WTC11 (cell line): ENCODE results near the gene PLXNA1. TPM values are rescaled to one million over a fixed set of nuclear protein-coding genes. Genes with fewer than 3 reads are reported as not detected.

Experiments
- ATAC-seq: fragments of 200-7000 bp; cut with Tn5 transposase; 2 replicates; pipeline ENCODE4 v1.10.0; 2021; ENCODE audit warnings: mild to moderate bottlenecking, moderate library complexity
- CTCF ChIA-PET: fragments of 300-600 bp; sonication (Branson Sonifier 250); formaldehyde crosslinking; loops from one replicate; lab custom pipeline; 2021; ENCODE audit warnings: antibody characterized with exemption; lab: Charles Lee
- POLR2A ChIA-PET: fragments of 350-600 bp; sonication (Branson Sonifier 250); formaldehyde crosslinking; loops from one replicate; lab custom pipeline; 2021; ENCODE audit warnings: antibody characterized with exemption; lab: Charles Lee
- DNase-seq: peaks from one replicate; pipeline ENCODE4 v3.0.0; 2021; ENCODE audit warnings: low spot score
- H3K27ac Mint-ChIP-seq: 2 replicates; pipeline ENCODE4 v1.8.0; 2021; ENCODE audit warnings: mixed read lengths
- H3K27me3 Mint-ChIP-seq: 2 replicates; pipeline ENCODE4 v1.8.0; 2021; ENCODE audit warnings: low read depth, mild to moderate bottlenecking, moderate library complexity, mixed read lengths
- H3K36me3 Mint-ChIP-seq: 2 replicates; pipeline ENCODE4 v1.8.0; 2021; ENCODE audit warnings: mixed read lengths
- H3K4me1 Mint-ChIP-seq: 2 replicates; pipeline ENCODE4 v1.8.0; 2022; ENCODE audit warnings: mixed read lengths
- H3K4me3 Mint-ChIP-seq: 2 replicates; pipeline ENCODE4 v1.8.0; 2021; ENCODE audit warnings: mild to moderate bottlenecking, moderate library complexity, mixed read lengths
- H3K9me3 Mint-ChIP-seq: 2 replicates; pipeline ENCODE4 v1.8.0; 2021; ENCODE audit warnings: mixed read lengths
- AR ChIP-seq: fragments of 250-450 bp; sonication (Bioruptor Pico); IDR thresholded peaks from 2 replicates; pipeline ENCODE4 v1.9.0; 2021; ENCODE audit warnings: mild to moderate bottlenecking
- CTCF ChIP-seq: fragments of 200-600 bp; IDR thresholded peaks from 2 replicates; pipeline ENCODE4 v1.8.0; 2022; ENCODE audit warnings: antibody characterized with exemption
- ESRRA ChIP-seq: sonication (generic); formaldehyde crosslinking; IDR thresholded peaks from 2 replicates; pipeline ENCODE4 v1.8.1; 2022; ENCODE audit warnings: mild to moderate bottlenecking, missing genetic modification reagents, borderline replicate concordance
- FOXJ3 ChIP-seq: sonication (generic); formaldehyde crosslinking; IDR thresholded peaks from 2 replicates; pipeline ENCODE4 v1.9.0; 2021; ENCODE audit warnings: missing genetic modification reagents, mild to moderate bottlenecking, borderline replicate concordance
- GRHL2 ChIP-seq: fragments of 250-450 bp; sonication (Bioruptor Pico); IDR thresholded peaks from 2 replicates; pipeline ENCODE4 v1.8.0; 2022; ENCODE audit warnings: mild to moderate bottlenecking, moderate library complexity; ENCODE audit not compliant: insufficient replicate concordance, severe bottlenecking
- HMGXB4 ChIP-seq: sonication (generic); formaldehyde crosslinking; IDR thresholded peaks from 2 replicates; pipeline ENCODE4 v1.8.1; 2023; ENCODE audit warnings: mild to moderate bottlenecking, moderate library complexity, missing genetic modification reagents
- IRF1 ChIP-seq: sonication (generic); formaldehyde crosslinking; IDR thresholded peaks from 2 replicates; pipeline ENCODE4 v1.8.0; 2023; ENCODE audit warnings: missing genetic modification reagents
- JUN ChIP-seq: sonication (generic); formaldehyde crosslinking; IDR thresholded peaks from 2 replicates; pipeline ENCODE4 v1.8.0; 2023; ENCODE audit warnings: mild to moderate bottlenecking, missing genetic modification reagents
- KAT7 ChIP-seq: sonication (generic); formaldehyde crosslinking; IDR thresholded peaks from 2 replicates; pipeline ENCODE4 v1.8.1; 2023; ENCODE audit warnings: missing genetic modification reagents, mild to moderate bottlenecking, borderline replicate concordance
- NFE2L1 ChIP-seq: sonication (generic); formaldehyde crosslinking; IDR thresholded peaks from 2 replicates; pipeline ENCODE4 v1.8.1; 2023; ENCODE audit warnings: missing genetic modification reagents
- PREB ChIP-seq: sonication (generic); formaldehyde crosslinking; IDR thresholded peaks from 2 replicates; pipeline ENCODE4 v1.8.1; 2022; ENCODE audit warnings: mild to moderate bottlenecking, missing genetic modification reagents, moderate library complexity, borderline replicate concordance
- SMAD4 ChIP-seq: sonication (generic); formaldehyde crosslinking; IDR thresholded peaks from 2 replicates; pipeline ENCODE4 v1.8.0; 2022; ENCODE audit warnings: mild to moderate bottlenecking, missing genetic modification reagents
- STAT6 ChIP-seq: sonication (generic); formaldehyde crosslinking; conservative IDR thresholded peaks from 2 replicates; pipeline ENCODE4 v1.8.1; 2023; ENCODE audit warnings: mild to moderate bottlenecking, low read depth, missing genetic modification reagents, moderate library complexity
- ZBTB43 ChIP-seq: sonication (generic); formaldehyde crosslinking; IDR thresholded peaks from 2 replicates; pipeline ENCODE4 v1.8.1; 2023; ENCODE audit warnings: mild to moderate bottlenecking, missing genetic modification reagents
- ZNF219 ChIP-seq: sonication (generic); formaldehyde crosslinking; IDR thresholded peaks from 2 replicates; pipeline ENCODE4 v1.8.0; 2023; ENCODE audit warnings: missing genetic modification reagents, mild to moderate bottlenecking, borderline replicate concordance
- ZNF317 ChIP-seq: sonication (generic); formaldehyde crosslinking; IDR thresholded peaks from 2 replicates; pipeline ENCODE4 v1.8.1; 2023; ENCODE audit warnings: low read depth, mild to moderate bottlenecking, moderate library complexity, missing genetic modification reagents, borderline replicate concordance
- ZSCAN18 ChIP-seq: fragments of 250-450 bp; sonication (Bioruptor Pico); IDR thresholded peaks from 2 replicates; pipeline ENCODE4 v2.1.2; 2022; ENCODE audit warnings: mild to moderate bottlenecking, moderate library complexity
- total RNA-seq: library from RNA; stranded (reverse); gene quantifications from 3 replicates; pipeline ENCODE4 v1.2.3, GENCODE V29; 2021

Gene PLXNA1
- total RNA-seq, 1 experiment from 2014 or later = 53.8 TPM

- POLR2A ChIA-PET = no interaction called here
- H3K27me3 Mint-ChIP-seq = no peaks in the 10 kb centered on the region
- no peaks in the 10 kb centered on the region for H3K9me3 Mint-ChIP-seq
- DNase-seq = no peak
- no peak for ATAC-seq
- TF ChIP-seq HMGXB4 (CRISPR knock-in tag) = no peak
- TF ChIP-seq KAT7 (CRISPR knock-in tag) = no peak
- no peak for TF ChIP-seq ZNF317 (CRISPR knock-in tag)
- TF ChIP-seq GRHL2 = no peak
- TF ChIP-seq CTCF = no peak
- no peak for TF ChIP-seq SMAD4 (CRISPR knock-in tag)
- TF ChIP-seq NFE2L1 (CRISPR knock-in tag) = no peak
- TF ChIP-seq ZNF219 (CRISPR knock-in tag) = no peak
- no peak for TF ChIP-seq PREB (CRISPR knock-in tag)
- TF ChIP-seq, all 79 proteins: peak for 0
- no peak overlapping the region for H3K4me3 Mint-ChIP-seq
- peaks cover 16% of the 10 kb centered on the region for H3K4me1 Mint-ChIP-seq
- CTCF ChIA-PET = interaction anchor here (0.9 to 1.8 kb wide), 5 partner anchors 11 to 209 kb away, joined by 4 to 7 read pairs (median 5); partner anchors contain the start of gene PLXNA1
- no peak overlapping the region for H3K27ac Mint-ChIP-seq
- H3K36me3 Mint-ChIP-seq = no peaks in the 10 kb centered on the region
Measured at GRCh38 chr3:126961191-126961790, 21.6 kb upstream of the PLXNA1 start.

- peaks cover 16% of the 10 kb centered on the region for H3K4me1 Mint-ChIP-seq
- no peak for TF ChIP-seq AR (CRISPR knock-in tag)
- no peak for TF ChIP-seq STAT6 (CRISPR knock-in tag)
- no peak for TF ChIP-seq ZSCAN18
- no peak for TF ChIP-seq FOXJ3 (CRISPR knock-in tag)
- TF ChIP-seq ESRRA (CRISPR knock-in tag) = no peak
- TF ChIP-seq ZBTB43 = no peak
- TF ChIP-seq JUN (CRISPR knock-in tag) = no peak
- TF ChIP-seq IRF1 = no peak
Measured at GRCh38 chr3:126961791-126962461, 21.0 kb upstream of the PLXNA1 start.

More at GRCh38 chr3:126961791-126962461, 21.0 kb upstream of the PLXNA1 start:
- Mint-ChIP-seq H3K36me3 (no peaks in the 10 kb centered on the region), H3K27me3 (no peaks in the 10 kb centered on the region), H3K27ac (no peak overlapping the region), H3K4me3 (no peak overlapping the region), H3K9me3 (no peaks in the 10 kb centered on the region)
- CTCF ChIA-PET = interaction anchor here (0.9 to 1.8 kb wide), 6 partner anchors 10 to 209 kb away, joined by 4 to 7 read pairs (median 5); partner anchors contain the start of gene PLXNA1
- POLR2A ChIA-PET = no interaction called here
- DNase-seq (no peak), ATAC-seq (no peak)
